ENCODE data around the gene FOSL1.

Gene FOSL1

DNA sequence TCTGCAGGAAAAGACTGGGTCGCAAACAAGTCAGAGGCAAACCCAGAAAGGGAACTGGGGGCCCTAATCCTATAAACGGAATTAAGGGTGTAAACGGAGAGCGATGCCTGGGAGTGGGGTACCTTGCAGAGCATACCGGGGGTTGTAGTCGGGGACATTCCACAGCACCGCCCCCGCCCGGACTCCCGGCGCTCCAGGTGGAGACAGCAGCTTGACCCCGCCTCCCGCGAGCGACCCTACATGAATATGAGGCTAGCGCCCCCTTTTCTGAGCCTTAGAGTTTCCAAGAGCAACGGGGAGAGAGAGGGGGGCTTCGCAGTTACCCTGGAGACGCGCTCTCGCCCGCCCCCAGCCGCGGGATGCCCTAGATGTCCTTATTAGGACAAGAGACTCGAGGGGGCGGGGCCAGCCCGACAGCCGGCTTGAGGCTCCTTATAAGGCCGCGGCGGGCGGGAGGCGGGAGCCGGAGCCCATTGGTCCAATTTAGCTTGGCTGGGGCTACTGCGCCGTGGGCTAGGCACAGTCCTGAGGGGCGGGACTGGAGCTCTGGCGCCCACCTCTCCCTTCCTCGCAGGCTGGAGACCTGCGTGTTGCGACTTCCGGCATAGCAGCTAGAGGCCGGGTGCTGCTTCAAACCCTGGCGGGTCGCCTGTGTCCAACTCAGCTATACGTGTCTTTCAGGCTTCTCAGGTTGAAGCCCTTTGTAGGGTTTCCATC lies 40.9 kb downstream of the FOSL1 start:
- peak overlapping the region; percentile 39 for H2BK120ac ChIP-seq (ENCODE audit: low read depth, low read length)
- peak overlapping the region; percentile 65 for H3K4me3 ChIP-seq (ENCODE audit: low read length)
- H2BK5ac ChIP-seq (ENCODE audit: low read length), result peak overlapping the region; percentile 64
- peak overlapping the region; percentile 85 for H3K4ac ChIP-seq (ENCODE audit: low read depth, low read length)
- no peaks in the 10 kb centered on the region for H3K27me3 ChIP-seq (ENCODE audit: insufficient read depth, low read length, poor library complexity)
- H4K8ac ChIP-seq (ENCODE audit: low read depth, low read length), result no peak overlapping the region
- H3K4me2 ChIP-seq (ENCODE audit: low read length), result peak overlapping the region; percentile 100
- no CpG with 5 or more reads among the region's 46 CpGs for WGBS (ENCODE audit: extremely low coverage, insufficient coverage, low lambda C conversion rate)
- peak overlapping the region; percentile 46 for H3K18ac ChIP-seq (ENCODE audit: low read length)
- H3K4me1 ChIP-seq (ENCODE audit: control insufficient read depth, low read depth, low read length), result peaks cover 3% of the 10 kb centered on the region
- DNase-seq, result peak; percentile 100
- peak overlapping the region; percentile 3 for H3K23ac ChIP-seq (ENCODE audit: low read length)
- H2BK15ac ChIP-seq (replicated peaks; ENCODE audit: low read depth), result no peak overlapping the region
- peaks cover 42% of the 10 kb centered on the region for H3K79me2 ChIP-seq (ENCODE audit: control insufficient read depth, insufficient read depth, low read length)
- peak overlapping the region; percentile 94 for H3K56ac ChIP-seq (ENCODE audit: low read length)
- no peak overlapping the region for H4K5ac ChIP-seq (ENCODE audit: low read length)
- no peak overlapping the region for H2AK5ac ChIP-seq (ENCODE audit: low read length)
- H3K9ac ChIP-seq (ENCODE audit: low read length), result peak overlapping the region; percentile 83
- peaks cover 31% of the 10 kb centered on the region for H3K79me1 ChIP-seq (ENCODE audit: low read length)
- peaks cover 22% of the 10 kb centered on the region for H3K36me3 ChIP-seq (ENCODE audit: control insufficient read depth, insufficient read depth, low read length)
- peak overlapping the region; percentile 87 for H3K27ac ChIP-seq (ENCODE audit: low read depth, low read length)

DNA sequence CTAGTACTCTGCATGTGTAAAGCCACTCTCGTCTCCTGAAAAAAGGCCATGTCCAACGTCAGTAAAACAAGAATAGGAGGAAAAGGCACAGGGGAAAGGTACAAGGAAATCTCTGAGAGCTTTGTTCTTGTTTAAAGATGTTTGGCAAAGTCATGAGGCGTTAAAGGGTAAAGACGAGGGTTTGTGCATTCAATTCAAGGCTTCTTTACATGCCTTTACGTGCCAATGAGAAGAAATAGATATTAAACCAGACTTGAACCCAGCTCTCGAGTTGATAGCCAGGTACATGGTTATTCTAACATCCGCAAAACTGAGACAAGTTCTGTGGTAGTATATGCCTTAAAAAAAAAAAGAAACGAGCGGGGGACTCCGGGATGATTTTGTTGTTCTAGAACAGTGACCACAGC lies 41.5 kb downstream of the FOSL1 start:
- peak; percentile 49 for DNase-seq
- no CpG with 5 or more reads among the region's 10 CpGs for WGBS (ENCODE audit: extremely low coverage, insufficient coverage, low lambda C conversion rate)
- no peaks in the 10 kb centered on the region for H3K27me3 ChIP-seq (ENCODE audit: insufficient read depth, low read length, poor library complexity)

DNA sequence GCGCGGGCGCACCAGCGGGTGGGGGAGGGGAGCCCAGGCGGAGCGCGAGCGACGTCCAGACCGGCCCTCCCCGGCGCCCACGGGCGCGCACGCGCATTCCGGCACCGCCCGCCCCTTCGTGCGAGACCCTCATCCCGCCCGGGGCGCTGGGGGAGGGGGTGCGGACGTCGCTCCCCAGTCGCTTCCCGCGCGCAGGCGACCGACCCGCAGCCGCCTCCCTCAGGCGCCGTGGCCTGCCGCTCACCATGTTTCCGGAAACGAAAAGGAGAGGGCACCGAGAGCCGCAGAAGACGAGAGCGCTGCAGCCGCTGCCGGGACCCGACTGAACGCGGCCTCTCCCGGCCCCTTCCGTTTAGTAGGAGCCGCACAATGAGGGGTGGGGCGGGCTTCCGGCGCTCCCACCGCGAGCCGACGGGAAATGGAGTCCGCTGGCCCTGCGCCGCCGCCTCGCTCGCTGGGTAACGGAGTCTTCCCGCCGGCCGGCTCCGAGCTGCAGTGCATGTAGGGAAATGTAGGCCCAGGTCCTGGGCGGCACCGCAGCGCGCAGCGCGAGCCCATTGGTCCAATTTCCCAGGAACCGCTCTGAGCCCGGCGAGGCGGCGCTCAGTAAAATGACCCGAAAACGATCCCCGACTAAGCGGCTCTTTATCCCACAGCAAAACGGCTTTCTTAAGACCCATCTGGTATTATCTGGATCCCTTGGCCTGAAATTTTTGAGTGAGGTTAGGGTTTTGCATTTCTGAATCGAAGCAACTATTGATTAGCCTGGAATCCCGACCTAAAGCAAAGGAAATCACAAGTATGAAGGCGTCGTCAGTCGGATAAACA lies 42.1 kb downstream of the FOSL1 start, which contains the start of gene CFL1:
Gene CFL1 (minus strand): TSS at position 328 of the 828 bp plus-strand sequence. CDS start 81 bp downstream, at position 247.
- Histone ChIP-seq H2AK5ac (ENCODE audit: low read length) (peak within 1 kb of the TSS; percentile 45), H3K4ac (ENCODE audit: low read depth, low read length) (peak within 1 kb of the TSS; percentile 85), H3K27me3 (ENCODE audit: insufficient read depth, low read length, poor library complexity) (no peaks in the 10 kb centered on the region), H4K8ac (ENCODE audit: low read depth, low read length) (peak within 1 kb of the TSS; percentile 60), H3K4me1 (ENCODE audit: control insufficient read depth, low read depth, low read length) (peaks cover 3% of the 10 kb centered on the region), H3K27ac (ENCODE audit: low read depth, low read length) (peak within 1 kb of the TSS; percentile 98), H3K36me3 (ENCODE audit: control insufficient read depth, insufficient read depth, low read length) (peaks cover 23% of the 10 kb centered on the region), H4K5ac (ENCODE audit: low read length) (no peak within 1 kb of the TSS), H3K18ac (ENCODE audit: low read length) (peak within 1 kb of the TSS; percentile 96), H3K56ac (ENCODE audit: low read length) (peak within 1 kb of the TSS; percentile 99), H3K9ac (ENCODE audit: low read length) (peak within 1 kb of the TSS; percentile 98), H3K79me2 (ENCODE audit: control insufficient read depth, insufficient read depth, low read length) (peaks cover 45% of the 10 kb centered on the region), H3K79me1 (ENCODE audit: low read length) (peaks cover 33% of the 10 kb centered on the region), H3K23ac (ENCODE audit: low read length) (no peak within 1 kb of the TSS), H3K4me2 (ENCODE audit: low read length) (peak within 1 kb of the TSS; percentile 100), H2BK120ac (ENCODE audit: low read depth, low read length) (peak within 1 kb of the TSS; percentile 3), H2BK15ac (replicated peaks; ENCODE audit: low read depth) (no peak within 1 kb of the TSS), H2BK5ac (ENCODE audit: low read length) (peak within 1 kb of the TSS; percentile 88), H3K4me3 (ENCODE audit: low read length) (peak within 1 kb of the TSS; percentile 65)
- DNase-seq, result peak; percentile 99
- no CpG with 5 or more reads among the region's 92 CpGs for WGBS (ENCODE audit: extremely low coverage, insufficient coverage, low lambda C conversion rate)

More for the DNA sequence above, 41.5 kb downstream of the FOSL1 start:
- Histone ChIP-seq H3K4me3 (ENCODE audit: low read length) (peak overlapping the region; percentile 65), H2BK5ac (ENCODE audit: low read length) (peak overlapping the region; percentile 88), H3K56ac (ENCODE audit: low read length) (peak overlapping the region; percentile 94), H3K18ac (ENCODE audit: low read length) (peak overlapping the region; percentile 41), H3K23ac (ENCODE audit: low read length) (no peak overlapping the region), H3K4ac (ENCODE audit: low read depth, low read length) (no peak overlapping the region), H4K8ac (ENCODE audit: low read depth, low read length) (no peak overlapping the region), H4K5ac (ENCODE audit: low read length) (no peak overlapping the region), H2BK15ac (replicated peaks; ENCODE audit: low read depth) (no peak overlapping the region), H3K79me1 (ENCODE audit: low read length) (peaks cover 35% of the 10 kb centered on the region), H3K36me3 (ENCODE audit: control insufficient read depth, insufficient read depth, low read length) (peaks cover 23% of the 10 kb centered on the region), H2AK5ac (ENCODE audit: low read length) (no peak overlapping the region), H3K4me2 (ENCODE audit: low read length) (peak overlapping the region; percentile 100), H3K4me1 (ENCODE audit: control insufficient read depth, low read depth, low read length) (peaks cover 3% of the 10 kb centered on the region), H2BK120ac (ENCODE audit: low read depth, low read length) (no peak overlapping the region), H3K9ac (ENCODE audit: low read length) (peak overlapping the region; percentile 76), H3K79me2 (ENCODE audit: control insufficient read depth, insufficient read depth, low read length) (peaks cover 45% of the 10 kb centered on the region), H3K27ac (ENCODE audit: low read depth, low read length) (peak overlapping the region; percentile 69)

DNA sequence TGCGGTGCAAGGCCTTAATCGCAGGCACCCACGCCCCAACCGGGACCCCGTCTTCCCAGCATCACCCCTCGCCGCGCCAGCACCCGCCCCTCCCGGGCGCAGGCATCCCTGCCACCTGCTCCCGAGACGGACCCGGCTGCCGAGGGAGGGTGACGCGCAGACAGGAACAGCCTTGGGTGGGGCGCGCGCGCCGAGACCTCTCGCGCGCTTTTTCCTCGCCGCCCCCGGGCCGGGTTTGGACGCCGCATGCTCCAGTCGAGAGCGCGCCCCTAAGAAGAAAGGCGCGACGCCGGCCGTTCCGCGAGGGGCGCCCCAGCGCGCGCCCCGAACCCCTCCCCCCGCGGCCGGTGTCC lies 42.7 kb downstream of the FOSL1 start:
- no peak overlapping the region for H2BK15ac ChIP-seq (replicated peaks; ENCODE audit: low read depth)
- peak overlapping the region; percentile 48 for H3K4me3 ChIP-seq (ENCODE audit: low read length)
- no peaks in the 10 kb centered on the region for H3K27me3 ChIP-seq (ENCODE audit: insufficient read depth, low read length, poor library complexity)
- peak overlapping the region; percentile 76 for H2BK5ac ChIP-seq (ENCODE audit: low read length)
- no CpG with 5 or more reads among the region's 49 CpGs for WGBS (ENCODE audit: extremely low coverage, insufficient coverage, low lambda C conversion rate)
- peak overlapping the region; percentile 60 for H4K8ac ChIP-seq (ENCODE audit: low read depth, low read length)
- no peak for DNase-seq
- H3K79me1 ChIP-seq (ENCODE audit: low read length), result peaks cover 32% of the 10 kb centered on the region
- H3K36me3 ChIP-seq (ENCODE audit: control insufficient read depth, insufficient read depth, low read length), result peaks cover 23% of the 10 kb centered on the region
- peak overlapping the region; percentile 85 for H3K4ac ChIP-seq (ENCODE audit: low read depth, low read length)
- H3K79me2 ChIP-seq (ENCODE audit: control insufficient read depth, insufficient read depth, low read length), result peaks cover 45% of the 10 kb centered on the region
- peak overlapping the region; percentile 96 for H3K18ac ChIP-seq (ENCODE audit: low read length)
- peak overlapping the region; percentile 45 for H2AK5ac ChIP-seq (ENCODE audit: low read length)
- H3K4me1 ChIP-seq (ENCODE audit: control insufficient read depth, low read depth, low read length), result peaks cover 3% of the 10 kb centered on the region
- H2BK120ac ChIP-seq (ENCODE audit: low read depth, low read length), result peak overlapping the region; percentile 3
- H3K23ac ChIP-seq (ENCODE audit: low read length), result no peak overlapping the region
- no peak overlapping the region for H4K5ac ChIP-seq (ENCODE audit: low read length)
- peak overlapping the region; percentile 98 for H3K9ac ChIP-seq (ENCODE audit: low read length)
- peak overlapping the region; percentile 98 for H3K27ac ChIP-seq (ENCODE audit: low read depth, low read length)
- H3K56ac ChIP-seq (ENCODE audit: low read length), result peak overlapping the region; percentile 99
- peak overlapping the region; percentile 22 for H3K4me2 ChIP-seq (ENCODE audit: low read length)

DNA sequence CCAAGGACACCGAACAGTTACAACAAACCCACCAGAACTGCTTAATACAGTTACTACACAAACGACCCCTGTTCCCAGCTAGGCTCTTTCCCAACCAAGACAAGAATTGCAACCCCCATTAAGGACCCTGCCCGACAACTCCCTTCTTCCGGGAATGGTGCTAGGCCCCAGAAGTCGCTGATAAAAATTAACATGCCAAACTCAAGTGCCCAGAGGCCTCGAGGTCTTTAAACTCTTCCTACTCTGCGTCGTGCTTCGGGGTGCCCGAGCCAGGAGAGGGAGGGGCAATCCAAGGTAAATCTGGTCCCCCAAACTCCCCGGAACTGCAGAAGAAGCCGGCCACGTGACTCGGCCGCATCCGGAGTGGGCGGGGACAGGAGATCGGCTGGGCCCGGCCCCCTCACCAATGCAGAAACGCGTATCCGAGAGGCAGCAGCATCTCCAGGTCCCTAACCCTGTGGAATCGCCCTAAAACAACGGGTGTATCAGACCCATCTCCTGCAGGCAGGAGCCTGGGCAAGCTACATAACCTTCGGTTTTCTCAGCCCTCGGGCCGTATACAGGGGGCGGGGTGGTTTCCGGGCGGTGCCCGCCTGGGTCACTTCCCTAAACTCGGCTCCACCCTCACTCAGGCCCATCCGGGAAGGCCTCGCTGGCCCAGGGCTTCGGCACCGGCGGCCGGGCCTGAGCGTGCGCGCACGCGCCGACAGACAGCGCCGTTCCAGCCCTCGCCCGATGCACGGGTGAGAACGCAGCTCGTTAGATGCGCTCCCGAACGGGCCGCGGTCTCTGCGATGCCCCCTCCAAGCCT lies 43.3 kb downstream of the FOSL1 start:
- peak; percentile 76 for DNase-seq
- Histone ChIP-seq H3K18ac (ENCODE audit: low read length) (peak overlapping the region; percentile 96), H3K4me3 (ENCODE audit: low read length) (peak overlapping the region; percentile 48), H2AK5ac (ENCODE audit: low read length) (peak overlapping the region; percentile 45), H2BK5ac (ENCODE audit: low read length) (peak overlapping the region; percentile 76), H3K23ac (ENCODE audit: low read length) (no peak overlapping the region), H3K27me3 (ENCODE audit: insufficient read depth, low read length, poor library complexity) (no peaks in the 10 kb centered on the region), H2BK15ac (replicated peaks; ENCODE audit: low read depth) (no peak overlapping the region), H3K36me3 (ENCODE audit: control insufficient read depth, insufficient read depth, low read length) (peaks cover 23% of the 10 kb centered on the region), H3K4ac (ENCODE audit: low read depth, low read length) (peak overlapping the region; percentile 85), H3K9ac (ENCODE audit: low read length) (peak overlapping the region; percentile 98), H4K5ac (ENCODE audit: low read length) (no peak overlapping the region), H3K79me1 (ENCODE audit: low read length) (peaks cover 29% of the 10 kb centered on the region), H3K56ac (ENCODE audit: low read length) (peak overlapping the region; percentile 99), H3K27ac (ENCODE audit: low read depth, low read length) (peak overlapping the region; percentile 98), H3K4me1 (ENCODE audit: control insufficient read depth, low read depth, low read length) (peaks cover 3% of the 10 kb centered on the region), H2BK120ac (ENCODE audit: low read depth, low read length) (no peak overlapping the region), H4K8ac (ENCODE audit: low read depth, low read length) (peak overlapping the region; percentile 60), H3K79me2 (ENCODE audit: control insufficient read depth, insufficient read depth, low read length) (peaks cover 45% of the 10 kb centered on the region), H3K4me2 (ENCODE audit: low read length) (peak overlapping the region; percentile 71)
- no CpG with 5 or more reads among the region's 57 CpGs for WGBS (ENCODE audit: extremely low coverage, insufficient coverage, low lambda C conversion rate)

Measured in mesendoderm (in vitro differentiated cells).